ENCODE measurements around the gene TMEM260.

Gene TMEM260

GRCh38 chr14:56562883-56563282 is 16.7 kb upstream of the TMEM260 start:
- Histone ChIP-seq H3K27ac (ENCODE audit: low read depth, low read length) (no peak overlapping the region), H3K4me1 (ENCODE audit: insufficient read depth, low read length) (no peaks in the 10 kb centered on the region), H3K9me3 (ENCODE audit: low read length) (no peaks in the 10 kb centered on the region), H3K4me3 (ENCODE audit: low read depth in 1 of 2, low read length in 2 of 2) (no peak overlapping the region), H3K36me3 (ENCODE audit: insufficient read depth, low read length) (no peaks in the 10 kb centered on the region), H3K9ac (ENCODE audit: low read length) (no peak overlapping the region), H3K27me3 (ENCODE audit: control insufficient read depth in 1 of 2, insufficient read depth in 2 of 2, low read length in 2 of 2) (no peaks in the 10 kb centered on the region)

GRCh38 chr14:56569174-56569573 is 10.4 kb upstream of the TMEM260 start:
- H3K4me1 ChIP-seq (ENCODE audit: insufficient read depth, low read length), result no peaks in the 10 kb centered on the region

GRCh38 chr14:56570295-56570694 is 9.3 kb upstream of the TMEM260 start:
- Histone ChIP-seq H3K36me3 (ENCODE audit: insufficient read depth, low read length) (no peaks in the 10 kb centered on the region), H3K4me3 (ENCODE audit: low read depth in 1 of 2, low read length in 2 of 2) (no peak overlapping the region), H3K4me1 (ENCODE audit: insufficient read depth, low read length) (no peaks in the 10 kb centered on the region)

More at GRCh38 chr14:56569174-56569573, 10.4 kb upstream of the TMEM260 start:
- H3K4me3 ChIP-seq (ENCODE audit: low read depth in 1 of 2, low read length in 2 of 2), result no peak overlapping the region
- H3K27ac ChIP-seq (ENCODE audit: low read depth, low read length), result no peak overlapping the region
- H3K27me3 ChIP-seq (ENCODE audit: control insufficient read depth in 1 of 2, insufficient read depth in 2 of 2, low read length in 2 of 2), result no peaks in the 10 kb centered on the region
- no peak overlapping the region for H3K9ac ChIP-seq (ENCODE audit: low read length)
- H3K36me3 ChIP-seq (ENCODE audit: insufficient read depth, low read length), result no peaks in the 10 kb centered on the region
- no peaks in the 10 kb centered on the region for H3K9me3 ChIP-seq (ENCODE audit: low read length)

GRCh38 chr14:56580221-56580711 is 668 bp downstream of the TMEM260 start:
- H3K4me1 ChIP-seq (ENCODE audit: insufficient read depth, low read length), result peaks cover 20% of the 10 kb centered on the region
- no peaks in the 10 kb centered on the region for H3K36me3 ChIP-seq (ENCODE audit: insufficient read depth, low read length)
- peak overlapping the region; percentile 91 to 97 for H3K4me3 ChIP-seq (ENCODE audit: low read depth in 1 of 2, low read length in 2 of 2)
- no peaks in the 10 kb centered on the region for H3K9me3 ChIP-seq (ENCODE audit: low read length)
- no peaks in the 10 kb centered on the region for H3K27me3 ChIP-seq (ENCODE audit: control insufficient read depth in 1 of 2, insufficient read depth in 2 of 2, low read length in 2 of 2)
- peak overlapping the region; percentile 85 for H3K9ac ChIP-seq (ENCODE audit: low read length)
- H3K27ac ChIP-seq (ENCODE audit: low read depth, low read length), result peak overlapping the region; percentile 81

More at GRCh38 chr14:56570295-56570694, 9.3 kb upstream of the TMEM260 start:
- no peak overlapping the region for H3K27ac ChIP-seq (ENCODE audit: low read depth, low read length)
- H3K27me3 ChIP-seq (ENCODE audit: control insufficient read depth in 1 of 2, insufficient read depth in 2 of 2, low read length in 2 of 2), result no peaks in the 10 kb centered on the region
- no peak overlapping the region for H3K9ac ChIP-seq (ENCODE audit: low read length)
- H3K9me3 ChIP-seq (ENCODE audit: low read length), result no peaks in the 10 kb centered on the region

- Histone ChIP-seq H3K27ac (ENCODE audit: low read depth, low read length) (no peak overlapping the region), H3K27me3 (ENCODE audit: control insufficient read depth in 1 of 2, insufficient read depth in 2 of 2, low read length in 2 of 2) (no peaks in the 10 kb centered on the region), H3K36me3 (ENCODE audit: insufficient read depth, low read length) (peaks cover 8% of the 10 kb centered on the region), H3K9ac (ENCODE audit: low read length) (no peak overlapping the region), H3K4me3 (ENCODE audit: low read depth in 1 of 2, low read length in 2 of 2) (peak overlapping the region in 1 of 2 donors; percentile 91), H3K9me3 (ENCODE audit: low read length) (no peaks in the 10 kb centered on the region), H3K4me1 (ENCODE audit: insufficient read depth, low read length) (peaks cover 20% of the 10 kb centered on the region)
Measured at GRCh38 chr14:56581041-56581727, 1.6 kb downstream of the TMEM260 start.

- Histone ChIP-seq H3K4me1 (ENCODE audit: insufficient read depth, low read length) (peaks cover 18% of the 10 kb centered on the region), H3K9ac (ENCODE audit: low read length) (no peak overlapping the region), H3K27ac (ENCODE audit: low read depth, low read length) (no peak overlapping the region)
Measured at GRCh38 chr14:56585461-56586084, 6.0 kb downstream of the TMEM260 start.

GRCh38 chr14:56587701-56588100 is 8.1 kb downstream of the TMEM260 start:
- Histone ChIP-seq H3K4me3 (ENCODE audit: low read depth in 1 of 2, low read length in 2 of 2) (no peak overlapping the region), H3K4me1 (ENCODE audit: insufficient read depth, low read length) (no peaks in the 10 kb centered on the region), H3K36me3 (ENCODE audit: insufficient read depth, low read length) (peaks cover 11% of the 10 kb centered on the region), H3K9me3 (ENCODE audit: low read length) (no peaks in the 10 kb centered on the region), H3K9ac (ENCODE audit: low read length) (no peak overlapping the region), H3K27me3 (ENCODE audit: control insufficient read depth in 1 of 2, insufficient read depth in 2 of 2, low read length in 2 of 2) (no peaks in the 10 kb centered on the region), H3K27ac (ENCODE audit: low read depth, low read length) (no peak overlapping the region)

More at GRCh38 chr14:56585461-56586084, 6.0 kb downstream of the TMEM260 start:
- H3K36me3 ChIP-seq (ENCODE audit: insufficient read depth, low read length), result peaks cover 11% of the 10 kb centered on the region
- no peaks in the 10 kb centered on the region for H3K27me3 ChIP-seq (ENCODE audit: control insufficient read depth in 1 of 2, insufficient read depth in 2 of 2, low read length in 2 of 2)
- no peaks in the 10 kb centered on the region for H3K9me3 ChIP-seq (ENCODE audit: low read length)
- H3K4me3 ChIP-seq (ENCODE audit: low read depth in 1 of 2, low read length in 2 of 2), result no peak overlapping the region

- H3K9ac ChIP-seq (ENCODE audit: low read length), result no peak overlapping the region
- H3K36me3 ChIP-seq (ENCODE audit: insufficient read depth, low read length), result peaks cover 9% of the 10 kb centered on the region
- no peaks in the 10 kb centered on the region for H3K9me3 ChIP-seq (ENCODE audit: low read length)
- H3K27ac ChIP-seq (ENCODE audit: low read depth, low read length), result no peak overlapping the region
- H3K4me3 ChIP-seq (ENCODE audit: low read depth in 1 of 2, low read length in 2 of 2), result no peak overlapping the region
- no peaks in the 10 kb centered on the region for H3K4me1 ChIP-seq (ENCODE audit: insufficient read depth, low read length)
- no peaks in the 10 kb centered on the region for H3K27me3 ChIP-seq (ENCODE audit: control insufficient read depth in 1 of 2, insufficient read depth in 2 of 2, low read length in 2 of 2)
Measured at GRCh38 chr14:56590535-56590960, 10.9 kb downstream of the TMEM260 start.

- H3K27me3 ChIP-seq (ENCODE audit: control insufficient read depth in 1 of 2, insufficient read depth in 2 of 2, low read length in 2 of 2), result no peaks in the 10 kb centered on the region
- peaks cover 4% of the 10 kb centered on the region for H3K36me3 ChIP-seq (ENCODE audit: insufficient read depth, low read length)
- no peaks in the 10 kb centered on the region for H3K9me3 ChIP-seq (ENCODE audit: low read length)
- H3K4me1 ChIP-seq (ENCODE audit: insufficient read depth, low read length), result no peaks in the 10 kb centered on the region
- no peak overlapping the region for H3K4me3 ChIP-seq (ENCODE audit: low read depth in 1 of 2, low read length in 2 of 2)
- no peak overlapping the region for H3K27ac ChIP-seq (ENCODE audit: low read depth, low read length)
- H3K9ac ChIP-seq (ENCODE audit: low read length), result no peak overlapping the region
Measured at GRCh38 chr14:56592746-56593544, 13.3 kb downstream of the TMEM260 start.

- Histone ChIP-seq H3K9ac (ENCODE audit: low read length) (no peak overlapping the region), H3K4me3 (ENCODE audit: low read depth in 1 of 2, low read length in 2 of 2) (no peak overlapping the region), H3K27me3 (ENCODE audit: control insufficient read depth in 1 of 2, insufficient read depth in 2 of 2, low read length in 2 of 2) (no peaks in the 10 kb centered on the region), H3K27ac (ENCODE audit: low read depth, low read length) (no peak overlapping the region), H3K36me3 (ENCODE audit: insufficient read depth, low read length) (no peaks in the 10 kb centered on the region), H3K9me3 (ENCODE audit: low read length) (no peaks in the 10 kb centered on the region), H3K4me1 (ENCODE audit: insufficient read depth, low read length) (no peaks in the 10 kb centered on the region)
Measured at GRCh38 chr14:56594428-56594827, 14.8 kb downstream of the TMEM260 start.

- Histone ChIP-seq H3K27ac (ENCODE audit: low read depth, low read length) (no peak overlapping the region), H3K9ac (ENCODE audit: low read length) (no peak overlapping the region), H3K36me3 (ENCODE audit: insufficient read depth, low read length) (no peaks in the 10 kb centered on the region), H3K4me1 (ENCODE audit: insufficient read depth, low read length) (no peaks in the 10 kb centered on the region), H3K4me3 (ENCODE audit: low read depth in 1 of 2, low read length in 2 of 2) (no peak overlapping the region), H3K9me3 (ENCODE audit: low read length) (no peaks in the 10 kb centered on the region), H3K27me3 (ENCODE audit: control insufficient read depth in 1 of 2, insufficient read depth in 2 of 2, low read length in 2 of 2) (no peaks in the 10 kb centered on the region)
Measured at GRCh38 chr14:56598519-56598918, 18.9 kb downstream of the TMEM260 start.
